H54 (cell line): Measurements from ENCODE around the gene TRAPPC2.
A peak's percentile ranks its signal among the peaks of the same experiment; 100 is the strongest.
"Not testable (repeated sequence)": the region's sequence is repeated elsewhere in the genome, so short reads cannot be mapped to it uniquely, and the experiment has no call there.

Source experiments
- DNase-seq: peaks from one replicate; pipeline ENCODE4 v3.0.0; 2011; ENCODE audit warnings: low spot score, mixed read lengths; ENCODE audit not compliant: insufficient read length
- FAIRE-seq: peaks from 3 replicates; lab custom pipeline; 2011; peaks lifted over from hg19 to GRCh38; lab: Jason Lieb, UNC
- POLR2A ChIP-seq: IDR thresholded peaks from 2 replicates; pipeline ENCODE4 v1.6.1; 2011; ENCODE audit warnings: low read depth, mild to moderate bottlenecking, low read length

Gene TRAPPC2

GRCh38 chrX:13685126-13685763, 49.2 kb downstream of the TRAPPC2 start:
- DNase-seq (no peak), FAIRE-seq (no peak)

GRCh38 chrX:13684361-13684760, 50.1 kb downstream of the TRAPPC2 start:
- no peak for TF ChIP-seq POLR2A
- FAIRE-seq, result no peak
- no peak for DNase-seq

More at GRCh38 chrX:13685126-13685763, 49.2 kb downstream of the TRAPPC2 start:
- TF ChIP-seq POLR2A, result no peak

- DNase-seq (no peak), FAIRE-seq (no peak)
- no peak for TF ChIP-seq POLR2A
These were observed 52.8 kb downstream of the TRAPPC2 start for GRCh38 chrX:13681595-13681994.

DNA sequence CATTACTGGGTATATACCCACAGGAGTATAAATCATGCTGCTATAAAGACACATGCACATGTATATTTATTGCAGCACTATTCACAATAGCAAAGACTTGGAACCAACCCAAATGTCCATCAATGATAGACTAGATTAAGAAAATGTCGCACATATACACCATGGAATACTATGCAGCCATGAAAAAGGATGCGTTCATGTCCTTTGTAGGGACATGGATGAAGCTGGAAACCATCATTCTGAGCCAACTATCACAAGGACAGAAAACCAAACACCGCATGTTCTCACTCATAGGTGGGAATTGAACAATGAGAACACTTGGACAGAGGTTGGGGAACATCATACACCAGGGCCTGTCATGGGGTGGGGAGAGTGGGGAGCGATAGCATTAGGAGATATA, 54.7 kb downstream of the TRAPPC2 start:
- not testable (repeated sequence) for DNase-seq, FAIRE-seq

DNA sequence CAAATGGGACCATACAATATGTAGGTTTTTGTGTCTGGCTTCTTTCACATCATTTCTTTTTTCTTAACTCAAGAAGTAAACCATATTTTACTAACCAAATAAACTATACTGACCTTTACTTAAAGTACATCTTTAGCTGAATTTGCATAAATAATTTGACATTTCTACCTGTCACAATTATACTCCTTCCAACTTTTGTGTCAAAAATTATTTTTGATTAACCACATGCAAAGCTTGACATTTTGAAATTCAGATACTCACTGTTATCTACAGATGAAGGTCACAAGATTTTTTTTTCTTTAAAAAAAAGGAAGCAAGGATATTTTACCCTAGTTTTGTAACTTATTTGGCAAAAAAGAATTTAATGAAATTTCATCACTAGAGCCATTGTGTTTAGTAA, 57.5 kb downstream of the TRAPPC2 start:
- no peak for FAIRE-seq
- DNase-seq, result no peak
- no peak for TF ChIP-seq POLR2A

- TF ChIP-seq POLR2A, result no peak
- FAIRE-seq (no peak), DNase-seq (no peak)
These were observed 61.4 kb downstream of the TRAPPC2 start for GRCh38 chrX:13673016-13673415.

DNA sequence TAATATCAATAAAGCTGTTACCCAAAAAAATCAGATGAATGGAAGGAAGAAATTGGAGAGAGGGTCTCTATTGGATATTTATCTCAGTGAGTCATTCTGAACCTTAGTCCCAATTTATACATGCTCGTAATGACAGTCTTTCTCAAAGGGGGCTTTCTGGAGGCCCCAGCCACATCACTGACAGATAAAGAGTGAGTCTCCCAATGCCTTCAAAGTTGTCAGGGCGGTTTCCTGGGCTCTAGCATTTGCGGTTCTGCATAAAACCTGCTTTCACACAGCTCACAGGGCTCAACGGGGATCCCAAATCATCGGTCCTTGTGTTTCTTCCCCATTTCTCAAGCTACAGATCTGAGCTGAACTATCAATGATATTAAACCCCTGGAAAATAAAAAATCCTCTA, 64.2 kb downstream of the TRAPPC2 start:
- DNase-seq (no peak), FAIRE-seq (no peak)

GRCh38 chrX:13669755-13670154, 64.7 kb downstream of the TRAPPC2 start:
- not testable (repeated sequence) for FAIRE-seq, DNase-seq

More for the DNA sequence above, 64.2 kb downstream of the TRAPPC2 start:
- no peak for TF ChIP-seq POLR2A

DNA sequence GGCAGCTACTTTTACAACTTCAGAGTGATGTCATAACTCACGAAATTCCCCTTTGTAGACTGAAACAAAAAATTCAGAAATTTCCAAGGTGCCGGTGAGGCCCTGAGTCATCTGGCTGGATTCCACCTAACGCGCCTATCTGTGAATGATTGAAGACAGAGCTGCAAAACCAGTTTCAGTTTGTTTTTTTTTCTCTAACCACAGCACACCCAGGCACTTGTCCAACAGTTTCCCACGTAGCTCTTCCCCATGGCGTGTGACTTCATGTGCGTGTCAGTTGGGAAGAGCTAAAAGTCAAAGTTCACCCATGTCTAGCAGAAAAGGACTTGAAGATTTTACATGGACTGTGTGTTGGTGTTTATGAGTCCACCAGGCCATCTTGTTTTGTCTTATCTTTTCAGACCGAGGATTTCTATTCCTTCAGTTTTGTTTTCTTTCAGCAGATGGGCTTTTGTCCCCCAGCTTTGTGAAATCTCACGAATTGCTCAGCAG, 65.1 kb downstream of the TRAPPC2 start:
- peak; percentile 6 for DNase-seq
- FAIRE-seq, result peak; percentile 50
- TF ChIP-seq POLR2A, result no peak

GRCh38 chrX:13667919-13668318, 66.5 kb downstream of the TRAPPC2 start:
- DNase-seq, result no peak
- FAIRE-seq, result no peak

DNA sequence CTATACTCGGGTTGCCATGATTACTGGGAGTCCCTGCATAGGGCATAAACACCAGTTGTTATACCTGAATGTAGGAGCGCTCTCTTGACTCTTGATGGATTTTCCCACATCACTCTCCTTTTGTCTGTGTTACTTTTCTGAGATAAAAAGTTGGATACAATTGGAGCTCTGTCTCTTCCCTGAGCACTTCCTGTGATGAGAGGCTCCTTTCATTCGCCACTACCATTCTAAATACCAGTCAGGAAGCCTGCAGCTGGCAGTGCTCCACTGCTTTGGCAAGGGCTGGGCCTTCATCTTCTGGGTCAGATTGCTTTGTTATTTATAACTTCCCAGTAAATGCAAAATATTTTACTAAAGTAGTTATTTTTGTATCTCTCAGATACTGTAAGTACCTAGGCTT, 67.6 kb downstream of the TRAPPC2 start:
- TF ChIP-seq POLR2A, result no peak
- DNase-seq, result no peak
- FAIRE-seq, result no peak

More at GRCh38 chrX:13667919-13668318, 66.5 kb downstream of the TRAPPC2 start:
- TF ChIP-seq POLR2A, result no peak

DNA sequence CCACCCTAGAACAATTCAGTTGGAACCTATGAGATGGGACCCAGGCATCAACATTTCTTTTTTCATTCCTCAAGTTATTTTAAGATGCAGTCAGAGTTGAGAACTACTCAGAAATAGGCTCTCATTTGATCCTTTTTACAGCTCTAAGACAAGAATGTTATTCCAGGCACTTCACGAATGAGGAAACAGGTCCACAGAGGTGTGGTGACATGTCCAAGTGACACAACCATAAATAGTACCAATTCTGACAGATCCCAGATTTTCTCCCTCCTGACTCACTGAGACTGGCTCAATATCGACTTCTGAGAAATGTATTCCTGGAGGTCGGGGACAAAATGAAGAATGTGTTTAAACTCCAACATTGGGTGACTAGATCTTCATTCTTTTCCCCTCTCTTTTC, 70.4 kb downstream of the TRAPPC2 start:
- no peak for TF ChIP-seq POLR2A
- FAIRE-seq, result no peak
- no peak for DNase-seq

DNA sequence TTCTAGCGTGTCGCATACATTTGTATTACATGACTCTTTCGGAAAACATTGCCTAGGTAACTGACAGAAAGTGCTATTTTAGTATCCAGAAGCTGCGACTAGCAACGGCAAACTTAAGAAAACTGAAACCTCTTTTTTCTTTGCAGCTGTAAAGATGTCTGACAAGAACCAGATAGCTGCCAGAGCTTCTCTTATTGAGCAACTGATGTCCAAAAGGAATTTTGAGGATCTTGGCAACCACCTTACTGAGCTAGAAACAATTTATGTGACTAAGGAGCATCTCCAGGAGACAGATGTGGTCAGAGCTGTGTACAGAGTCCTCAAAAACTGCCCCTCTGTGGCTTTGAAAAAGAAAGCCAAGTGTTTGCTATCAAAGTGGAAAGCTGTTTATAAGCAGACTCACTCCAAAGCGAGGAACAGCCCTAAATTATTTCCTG, 72.0 kb downstream of the TRAPPC2 start:
- DNase-seq, result no peak
- no peak for FAIRE-seq
- no peak for TF ChIP-seq POLR2A
